Stomach (tissue), 4 donors: ENCODE measurements around the gene TRIM25.

Source experiments
- CTCF ChIP-seq, 7 experiments: fragments of 450-650 bp in 4 of 7; fragments of 200-600 bp in 3 of 7; sonication (generic) in 3 of 7; IDR thresholded peaks; one replicate each; pipeline ENCODE4 v1.5.1; 2016 to 2019; ENCODE audit warnings: antibody characterized with exemption in 7 of 7, control low read depth in 2 of 7, mild to moderate bottlenecking in 1 of 7
- POLR2AphosphoS5 ChIP-seq, 3 donors: sonication (generic); formaldehyde crosslinking; IDR thresholded peaks; one replicate each; pipeline ENCODE4 v1.6.1; 2016; ENCODE audit warnings: antibody characterized with exemption in 3 of 3

GRCh38 chr17:56876766-56877179, 37.1 kb downstream of the TRIM25 start:
- TF ChIP-seq POLR2AphosphoS5 (IDR thresholded peaks at IDR 0.05) (no peak), CTCF (IDR thresholded peaks at IDR 0.05) (no peak)
